Kasumi-1 (cell line): ENCODE data around the gene SIPA1L3.

Experiments
- DNase-seq, 2 experiments: peaks; one replicate each; lab custom pipeline; 2025; lab: John Stamatoyannopoulos, UW

The SIPA1L3 gene

GRCh38 chr19:37975071-37975470 is 68.1 kb downstream of the SIPA1L3 start:
- no peak for DNase-seq

DNA sequence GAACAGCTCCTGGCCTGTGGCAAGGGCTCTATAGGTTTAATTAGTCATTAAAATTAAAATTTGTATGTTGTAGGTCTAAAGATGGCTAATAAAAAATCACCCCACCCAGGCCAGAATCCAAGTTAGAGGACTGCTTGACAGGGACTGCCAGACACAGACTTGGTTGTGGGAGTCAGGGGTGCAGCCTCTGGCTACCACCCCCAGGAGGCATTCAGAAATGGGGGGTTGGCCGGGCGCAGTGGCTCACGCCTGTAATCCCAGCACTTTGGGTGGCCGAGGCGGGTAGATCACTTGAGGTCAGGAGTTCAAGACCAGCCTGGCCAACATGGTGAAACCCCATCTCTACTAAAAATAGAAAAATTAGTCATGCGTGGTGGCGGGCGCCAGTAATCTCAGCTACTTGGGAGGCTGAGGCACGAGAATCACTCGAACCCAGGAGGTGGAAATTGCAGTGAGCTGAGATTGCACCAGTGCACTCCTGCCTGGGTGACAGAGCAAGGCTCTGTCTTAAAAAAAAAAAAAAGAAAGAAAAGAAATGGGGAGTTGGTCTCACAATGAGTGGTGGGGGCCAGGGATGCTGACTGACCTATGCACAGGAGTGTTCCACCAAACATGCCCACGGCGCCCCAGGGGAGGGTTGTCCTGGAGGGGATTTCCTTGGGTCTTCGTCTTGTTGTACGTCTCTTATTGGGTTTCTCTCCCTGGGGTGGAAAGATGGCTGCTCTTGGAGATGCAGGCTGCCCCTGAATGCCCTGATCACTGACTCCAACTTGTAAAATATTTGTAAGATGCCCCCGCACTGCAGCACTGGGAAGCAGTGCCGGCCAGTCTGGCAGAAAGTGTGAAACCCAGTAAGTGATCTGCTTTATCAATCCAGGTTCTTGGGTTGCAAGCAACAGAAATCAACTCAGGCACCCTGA is 68.8 kb downstream of the SIPA1L3 start:
- no peak for DNase-seq

DNA sequence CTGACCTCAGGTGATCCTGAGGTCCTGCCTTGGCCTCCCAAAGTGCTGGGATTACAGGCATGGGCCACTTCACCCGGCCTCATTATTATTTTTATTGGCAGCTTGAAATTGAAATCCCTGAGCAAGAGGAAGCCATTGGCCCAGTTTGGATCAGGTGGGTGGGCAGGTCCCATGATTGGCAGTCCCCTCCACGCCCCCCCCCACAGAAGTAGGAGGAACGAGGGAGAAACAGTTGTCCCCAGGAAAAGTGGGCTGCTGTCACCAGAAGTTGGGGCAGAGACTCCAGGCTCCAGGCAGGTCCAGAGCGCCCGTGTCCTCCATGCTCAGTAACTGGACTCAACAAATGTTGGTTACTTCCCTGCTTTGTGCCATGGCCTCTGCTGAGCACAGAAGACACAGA is 70.4 kb downstream of the SIPA1L3 start:
- no peak for DNase-seq

DNA sequence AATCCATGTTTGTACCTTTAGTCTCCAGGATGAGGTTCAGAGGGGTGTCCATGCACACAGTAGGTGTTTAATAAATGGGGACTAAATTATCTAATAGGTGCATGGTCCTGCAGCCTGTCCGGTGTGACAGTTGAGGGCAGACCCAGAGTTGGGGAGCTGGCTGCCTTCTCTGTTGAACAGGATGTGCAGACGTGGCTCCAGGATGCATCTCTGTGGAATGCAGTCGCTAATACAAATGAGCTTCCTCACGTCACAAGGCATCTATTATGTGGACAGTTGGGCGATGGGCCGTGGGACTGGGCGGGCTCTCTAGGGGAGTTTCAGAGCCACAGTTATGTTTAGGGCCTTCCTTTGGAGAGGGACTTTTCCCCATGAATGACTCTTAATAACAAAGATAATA is 71.0 kb downstream of the SIPA1L3 start:
- no peak for DNase-seq

DNA sequence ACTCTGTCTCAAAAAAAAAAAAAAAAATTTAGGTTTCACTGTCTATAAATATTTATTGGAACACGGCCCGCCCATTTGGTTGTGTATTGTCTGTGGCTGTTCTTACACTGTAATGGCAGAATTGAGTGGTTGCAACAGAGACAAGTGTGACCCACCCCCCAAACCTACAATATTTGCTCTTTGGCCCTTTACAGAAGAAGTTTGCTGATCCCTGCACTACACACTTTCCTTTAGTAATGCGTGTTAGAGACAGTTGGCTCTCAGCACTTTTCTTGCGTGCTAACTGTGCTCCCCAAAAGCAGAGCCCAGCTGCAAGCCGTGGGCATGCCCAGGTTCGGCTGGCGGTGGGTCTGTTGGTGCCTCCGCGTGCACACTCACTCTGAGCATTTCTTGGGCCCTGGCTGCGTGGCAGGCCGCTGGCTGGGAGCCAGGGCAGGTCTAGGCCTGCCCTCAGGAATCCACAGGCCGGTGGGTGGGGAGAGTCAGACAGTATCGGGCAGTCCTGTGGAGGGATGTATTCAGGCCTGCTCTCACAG is 72.6 kb downstream of the SIPA1L3 start:
- DNase-seq = no peak

DNA sequence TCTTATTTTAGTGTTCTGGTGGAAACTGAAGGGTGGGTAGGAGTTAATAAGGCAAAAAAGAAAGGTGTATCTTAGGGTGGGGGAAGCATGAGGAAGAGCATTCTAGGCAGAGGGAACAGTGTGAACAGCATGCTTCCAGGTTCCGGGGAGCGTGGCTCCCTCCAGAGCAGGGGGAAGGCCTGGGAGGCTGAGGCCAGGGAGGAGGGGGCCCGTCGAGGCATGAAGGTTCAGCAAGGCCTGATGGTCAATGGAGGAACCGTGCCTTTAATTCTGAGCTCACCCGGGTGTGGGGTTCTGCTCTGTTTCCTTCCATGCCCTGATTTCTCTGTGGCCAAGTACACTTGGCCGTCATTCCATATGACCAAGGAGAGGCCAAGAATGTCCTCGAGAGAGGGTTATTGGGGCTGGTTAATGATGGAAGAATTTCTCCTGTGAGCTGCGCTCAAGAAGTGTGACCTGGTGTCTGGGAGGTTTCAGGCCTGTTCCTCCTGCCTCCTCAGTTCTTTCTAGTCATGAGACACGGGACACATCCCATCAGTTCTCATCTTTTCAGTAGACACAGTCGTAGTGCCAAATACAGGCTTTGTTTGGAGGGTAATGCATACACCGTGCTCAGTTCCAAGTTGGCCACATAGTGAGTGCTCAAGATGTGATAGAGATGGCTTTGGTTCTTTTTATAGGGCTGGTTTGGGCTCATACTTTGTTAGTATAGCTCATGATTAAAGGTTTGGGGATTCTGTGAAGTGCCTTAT is 73.6 kb downstream of the SIPA1L3 start:
- DNase-seq = no peak

DNA sequence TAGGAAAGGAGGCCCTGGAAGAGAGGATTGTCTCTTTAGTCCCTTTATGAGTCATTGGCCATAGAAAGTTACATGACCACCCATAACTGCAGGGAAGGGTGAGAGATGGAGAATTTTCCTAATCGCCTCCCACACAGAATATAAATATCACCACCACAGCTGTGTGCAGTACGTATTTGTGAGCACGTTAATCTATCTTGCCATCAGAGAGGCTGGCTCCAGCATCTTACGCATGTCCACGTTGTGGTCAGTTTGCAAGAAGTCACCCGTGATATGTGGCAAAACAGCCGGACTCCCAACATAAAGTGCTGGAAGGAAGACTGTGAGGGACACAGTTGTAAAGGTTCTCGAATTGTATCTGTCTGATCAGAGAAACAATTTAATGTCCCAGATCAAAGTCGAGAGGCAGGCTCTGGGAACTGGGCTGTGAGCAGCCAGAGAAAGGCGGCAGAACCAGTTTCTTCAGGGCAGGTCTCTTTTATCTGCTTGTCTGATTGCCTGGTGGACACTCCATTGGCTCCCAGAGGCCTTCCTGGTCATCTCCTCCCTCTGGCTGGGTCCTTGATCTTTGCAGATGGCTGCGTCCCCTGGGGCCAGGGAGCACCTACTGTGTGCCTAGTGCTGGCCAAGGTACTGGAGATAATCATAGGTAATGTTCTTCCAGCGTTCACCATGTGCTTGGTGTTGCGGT is 74.9 kb downstream of the SIPA1L3 start:
- DNase-seq = no peak

GRCh38 chr19:37982655-37983054 is 75.6 kb downstream of the SIPA1L3 start:
- DNase-seq = no peak

GRCh38 chr19:37983153-37983552 is 76.1 kb downstream of the SIPA1L3 start:
- no peak for DNase-seq

GRCh38 chr19:37983916-37984315 is 76.9 kb downstream of the SIPA1L3 start:
- DNase-seq = no peak

DNA sequence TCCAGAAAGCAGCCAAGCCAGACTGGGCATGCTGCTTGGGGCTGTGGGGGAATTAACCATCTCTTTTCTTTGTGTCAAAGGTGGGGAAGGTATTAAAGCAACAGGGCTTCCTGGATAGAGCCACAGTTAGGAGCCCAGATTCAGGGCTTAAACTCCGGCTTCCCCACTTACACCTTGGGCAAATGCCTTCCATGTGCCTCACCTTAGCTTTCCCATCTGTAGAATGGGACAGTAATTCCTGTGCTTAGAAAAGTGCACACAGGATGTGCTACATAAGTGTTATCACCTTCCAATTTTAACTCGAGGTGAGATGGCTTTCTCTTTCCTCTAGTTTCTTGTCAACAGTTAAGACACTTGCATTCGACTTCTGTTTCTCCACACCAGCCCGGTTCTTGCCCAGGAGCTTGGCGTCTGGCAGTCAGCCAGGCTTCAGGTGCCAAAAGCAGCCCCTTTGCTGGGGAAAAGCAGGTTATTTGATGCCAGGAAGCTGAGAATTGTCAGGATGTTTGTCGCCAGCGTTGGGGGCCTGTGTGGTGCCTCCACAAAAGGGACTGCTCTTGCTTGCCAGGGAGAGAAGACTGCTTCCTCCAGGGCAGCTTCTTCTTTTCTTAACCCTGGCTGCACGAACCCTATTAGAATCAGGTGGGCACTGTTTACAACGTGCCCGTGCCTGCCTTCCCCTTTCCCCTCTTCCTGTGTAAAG is 79.2 kb downstream of the SIPA1L3 start:
- peak; percentile 57 to 58 for DNase-seq

DNA sequence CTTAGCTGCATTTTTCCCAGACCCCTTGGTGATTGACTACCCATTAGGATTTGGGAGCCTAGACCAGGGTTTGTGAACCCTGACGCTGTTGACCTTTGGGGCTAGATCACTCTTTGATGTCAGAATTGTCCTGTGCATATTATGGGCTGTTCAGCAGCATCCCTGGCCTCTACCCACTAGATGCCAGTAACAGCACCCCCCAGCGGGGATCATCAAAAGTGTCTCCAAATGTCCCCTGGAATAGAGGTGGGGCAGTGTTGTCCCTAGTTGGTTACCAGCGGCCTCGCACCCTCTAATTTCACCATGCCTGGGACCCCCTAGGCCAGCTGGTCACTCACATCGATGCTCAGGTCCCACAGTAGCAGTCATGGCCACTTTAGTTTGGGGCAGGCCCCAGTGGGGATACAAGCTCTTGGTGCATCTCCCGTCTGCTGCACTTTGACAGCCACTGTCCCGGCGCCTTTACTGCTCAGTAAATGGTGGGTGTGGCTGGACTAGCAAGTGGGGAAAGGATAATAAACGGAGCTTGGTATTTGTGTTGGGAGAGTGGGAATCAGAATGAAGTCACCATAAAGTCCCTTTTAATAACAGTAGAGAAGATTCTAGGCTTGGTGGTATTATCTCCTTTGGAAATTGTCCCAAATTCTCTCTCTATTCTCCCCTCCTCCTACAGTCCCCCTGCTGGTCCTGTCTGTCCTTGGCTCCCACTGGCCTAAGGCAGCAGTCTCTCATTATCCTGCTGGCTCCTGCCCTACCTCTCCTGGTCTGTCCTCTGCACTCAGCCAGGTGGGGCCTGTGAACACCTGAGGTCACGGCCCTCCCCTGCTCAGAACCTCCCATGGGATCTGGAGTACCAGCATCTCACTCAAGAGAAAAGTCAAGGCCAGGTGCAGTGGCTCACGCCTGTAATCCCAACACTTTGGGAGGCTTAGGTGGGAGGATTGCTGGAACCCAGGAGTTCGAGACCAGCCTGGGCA is 80.6 kb downstream of the SIPA1L3 start:
- no peak for DNase-seq

DNA sequence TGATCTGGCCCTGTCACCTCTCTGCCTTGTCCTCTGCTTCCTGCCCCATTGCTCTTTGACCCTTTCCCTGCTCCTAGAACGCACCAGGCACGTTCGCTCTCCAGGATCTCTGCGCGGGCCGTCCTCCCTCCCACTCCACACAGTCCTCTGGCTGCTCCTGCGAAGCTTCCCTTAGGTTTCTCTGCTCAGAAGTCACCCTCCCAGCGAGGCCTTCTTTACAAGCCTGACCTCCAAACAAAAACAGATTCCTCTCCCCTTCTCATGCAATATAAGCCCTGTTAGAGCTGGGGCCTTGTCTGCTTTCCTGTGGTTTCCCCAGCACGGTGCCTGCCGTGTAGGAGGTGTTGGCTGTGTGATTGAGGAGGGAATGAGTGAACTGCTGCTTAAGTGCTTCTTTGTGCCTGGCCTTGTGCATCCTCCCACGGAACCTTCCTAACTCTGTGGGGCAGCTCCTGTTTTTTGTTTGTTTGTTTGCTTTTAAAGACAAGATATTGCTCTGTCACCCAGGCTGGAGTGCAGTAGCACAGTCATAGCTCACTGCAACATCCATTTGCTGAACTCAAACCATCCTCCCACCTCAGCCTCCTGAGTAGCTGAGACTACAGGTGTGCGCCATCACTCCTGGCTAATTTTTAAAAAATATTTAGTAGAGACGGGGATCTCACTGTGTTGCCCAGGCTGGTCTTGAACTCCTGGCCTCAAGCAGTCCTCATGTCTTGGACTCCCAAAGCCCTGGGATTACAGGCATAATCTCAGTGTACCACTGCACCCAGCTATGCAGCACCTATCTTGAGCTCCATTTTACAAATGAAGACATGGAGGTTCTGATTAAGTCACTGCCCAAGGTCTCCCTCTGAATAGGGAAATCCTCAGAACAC is 82.0 kb downstream of the SIPA1L3 start:
- DNase-seq = peak; percentile 57 to 66

- DNase-seq = no peak
Measured at GRCh38 chr19:37989855-37990254, 82.8 kb downstream of the SIPA1L3 start.

GRCh38 chr19:37990362-37990761 is 83.4 kb downstream of the SIPA1L3 start:
- DNase-seq = no peak

DNA sequence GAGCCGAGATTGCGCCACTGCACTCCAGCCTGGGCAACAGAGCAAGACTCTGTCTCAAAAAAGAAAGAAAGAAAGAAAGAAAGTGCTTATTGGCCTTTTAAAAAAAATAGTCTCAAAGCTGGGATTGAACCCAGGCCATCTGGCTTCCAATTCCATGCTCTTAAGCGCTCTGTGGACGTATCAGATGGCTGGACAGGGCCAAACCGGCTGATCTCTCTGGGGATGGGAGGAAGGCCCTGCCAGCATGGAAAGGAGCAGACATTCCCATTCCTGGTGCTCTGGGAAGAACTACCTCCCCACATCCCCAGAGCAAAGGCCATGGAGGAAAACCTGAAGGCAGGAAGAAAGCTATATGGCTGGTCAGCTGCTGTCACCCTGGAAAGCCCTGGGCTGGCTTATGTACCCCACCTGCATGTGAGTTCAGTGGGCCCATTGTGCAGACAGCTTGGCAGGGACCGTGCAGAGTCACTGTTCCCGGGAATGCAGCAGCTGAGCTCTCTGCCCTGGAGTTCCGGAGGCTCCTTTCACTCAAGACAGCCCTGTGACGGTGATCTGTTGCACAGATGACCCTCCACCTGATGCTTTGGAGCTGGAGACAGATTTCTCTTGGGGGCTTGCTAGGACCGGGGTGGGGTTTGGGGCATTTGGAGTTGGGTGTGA is 84.3 kb downstream of the SIPA1L3 start:
- no peak for DNase-seq

- no peak for DNase-seq
Measured at GRCh38 chr19:37991841-37992248, 84.8 kb downstream of the SIPA1L3 start.

DNA sequence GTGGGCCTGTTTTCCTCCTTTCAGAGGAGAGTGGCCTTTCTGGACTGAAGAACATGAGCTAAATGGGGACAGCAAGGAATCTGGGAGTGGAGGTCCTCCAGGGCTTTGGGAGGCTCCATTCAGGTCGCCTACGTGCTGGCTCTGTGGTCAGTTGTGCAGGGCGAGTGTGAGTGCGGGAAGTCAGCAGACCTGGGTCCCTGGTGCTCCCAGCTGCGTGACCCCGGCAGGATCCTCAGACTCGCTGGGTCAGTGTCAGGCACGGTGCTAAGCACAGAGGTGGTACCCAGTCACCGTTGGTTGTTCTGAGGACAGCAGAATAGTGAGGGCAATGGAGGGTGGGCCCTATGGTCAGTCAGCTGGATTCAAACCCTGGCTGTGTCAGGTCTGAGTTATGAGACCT is 85.8 kb downstream of the SIPA1L3 start:
- no peak for DNase-seq

DNA sequence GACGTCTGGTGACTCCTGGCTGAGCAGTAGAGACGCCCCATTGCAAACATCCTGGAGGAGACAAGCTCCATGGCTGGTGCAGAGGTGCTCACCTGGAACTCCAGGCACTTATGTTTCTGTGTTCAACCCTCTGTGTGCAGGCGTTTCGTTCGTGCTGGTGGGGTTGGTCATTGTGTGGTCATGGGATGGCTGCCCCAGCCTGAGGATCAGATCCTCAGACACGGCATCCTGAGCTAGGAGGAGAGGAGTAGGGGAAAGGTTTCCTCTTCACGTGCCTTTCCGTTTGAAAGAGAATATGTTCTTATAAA is 87.8 kb downstream of the SIPA1L3 start:
- no peak for DNase-seq
